NK-92 (cell line): Measurements from ENCODE around the gene UNC50.

Source experiments
- DNase-seq: peaks from one replicate; lab custom pipeline; 2025; ENCODE audit not compliant: unreplicated experiment; lab: John Stamatoyannopoulos, UW

UNC50 gene

GRCh38 chr2:98664323-98664722 is 55.9 kb downstream of the UNC50 start:
- no peak for DNase-seq

GRCh38 chr2:98665677-98666076 is 57.3 kb downstream of the UNC50 start:
- DNase-seq = no peak
